Stimulated activated CD8-positive, alpha-beta memory T cell treated with anti-CD3 and anti-CD28 coated beads, Interleukin-15, amount 100 ng/mL, for 24 hours (primary cell): ENCODE measurements around the gene EDA.
"Not testable (repeated sequence)": the region's sequence is repeated elsewhere in the genome, so short reads cannot be mapped to it uniquely, and the experiment has no call there.

Source experiments
- DNase-seq: peaks from one replicate; pipeline ENCODE4 v3.0.0-alpha.2; 2020; ENCODE audit warnings: low read depth

EDA gene

GRCh38 chrX:69959712-69960111 is 343.8 kb downstream of the EDA start:
- DNase-seq: no peak

GRCh38 chrX:69961365-69962072 is 345.6 kb downstream of the EDA start:
- DNase-seq: no peak

DNA sequence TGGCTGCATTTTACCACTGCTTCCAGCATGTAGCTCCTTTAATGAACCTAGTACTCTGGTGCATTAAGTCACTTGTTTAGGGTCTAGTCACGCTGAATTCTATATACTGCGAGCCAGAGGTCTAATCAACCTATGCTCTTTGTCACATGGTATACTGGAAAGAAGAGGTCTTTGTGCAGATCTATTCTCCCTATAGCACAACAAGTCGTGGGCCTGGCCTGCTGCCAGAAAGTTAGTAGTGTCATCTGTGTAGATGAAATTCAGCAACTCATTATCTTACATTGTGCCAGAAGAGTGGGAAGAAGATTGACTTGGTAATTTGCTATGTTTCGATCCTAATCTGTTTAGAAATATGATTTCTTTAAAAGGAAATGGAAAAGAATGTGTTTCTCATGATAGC is 353.0 kb downstream of the EDA start:
- no peak for DNase-seq

GRCh38 chrX:69969460-69969859 is 353.5 kb downstream of the EDA start:
- no peak for DNase-seq

- DNase-seq: no peak
Measured at GRCh38 chrX:69987691-69988090, 371.8 kb downstream of the EDA start.

DNA sequence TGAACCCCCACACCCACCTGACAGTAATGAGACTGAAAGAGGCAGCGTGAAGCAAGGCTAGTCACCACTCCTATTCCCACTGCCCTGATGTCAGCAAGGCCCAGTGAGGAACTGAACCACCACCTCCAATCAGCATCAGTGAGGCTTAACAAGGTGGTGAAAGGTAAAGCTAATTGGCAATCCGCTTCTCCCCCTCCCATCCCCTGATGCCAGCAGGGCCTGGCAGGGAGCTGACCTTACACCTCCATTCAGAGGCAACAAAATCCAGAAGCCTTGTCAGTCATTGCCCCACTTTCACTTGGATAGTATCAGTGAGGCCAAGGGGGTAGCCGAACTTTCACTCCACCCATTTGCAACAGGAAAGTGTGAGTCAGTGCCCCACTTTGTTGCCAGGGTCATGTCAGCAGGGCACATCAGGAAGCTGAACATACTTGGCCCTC is 373.1 kb downstream of the EDA start:
- no peak for DNase-seq

DNA sequence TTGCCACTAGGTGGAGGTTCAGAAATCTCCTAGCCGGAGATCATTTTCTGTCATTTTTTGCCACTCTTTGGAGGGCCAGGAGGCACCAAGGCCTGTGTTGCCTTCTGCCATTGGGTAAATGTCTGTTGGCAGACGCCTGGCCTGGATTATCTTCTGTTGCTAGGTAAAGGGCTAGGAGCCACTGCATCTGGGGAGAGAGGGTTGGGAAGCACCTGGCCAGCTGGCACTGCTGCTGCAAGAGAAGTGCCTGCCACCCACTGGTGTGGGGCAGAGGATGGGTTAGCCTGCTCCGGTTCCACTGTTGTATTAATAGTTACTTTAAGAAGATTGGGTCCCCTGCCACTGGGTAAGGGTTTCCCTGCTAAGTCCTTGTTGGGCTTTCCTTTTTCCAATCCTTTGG is 375.8 kb downstream of the EDA start:
- no peak for DNase-seq

DNA sequence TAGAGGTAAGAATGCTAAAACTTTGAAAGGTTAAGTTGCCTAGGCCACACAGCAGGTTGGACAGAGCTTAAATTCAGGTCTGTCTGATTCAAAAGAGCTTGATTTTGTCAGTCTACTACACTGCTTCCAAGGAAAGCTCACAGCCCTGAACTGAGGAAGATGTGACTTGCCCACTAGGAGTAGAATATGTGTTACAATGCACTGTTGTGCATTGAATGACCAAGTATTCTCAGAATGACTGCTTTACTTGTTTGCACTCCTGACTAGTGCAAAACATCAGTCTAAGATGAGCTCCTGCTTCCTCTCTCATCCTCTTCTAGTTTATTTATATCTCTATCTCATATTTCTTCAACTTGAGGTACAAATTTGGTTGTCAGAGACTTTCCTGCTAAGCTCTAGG is 377.6 kb downstream of the EDA start:
- no peak for DNase-seq

DNA sequence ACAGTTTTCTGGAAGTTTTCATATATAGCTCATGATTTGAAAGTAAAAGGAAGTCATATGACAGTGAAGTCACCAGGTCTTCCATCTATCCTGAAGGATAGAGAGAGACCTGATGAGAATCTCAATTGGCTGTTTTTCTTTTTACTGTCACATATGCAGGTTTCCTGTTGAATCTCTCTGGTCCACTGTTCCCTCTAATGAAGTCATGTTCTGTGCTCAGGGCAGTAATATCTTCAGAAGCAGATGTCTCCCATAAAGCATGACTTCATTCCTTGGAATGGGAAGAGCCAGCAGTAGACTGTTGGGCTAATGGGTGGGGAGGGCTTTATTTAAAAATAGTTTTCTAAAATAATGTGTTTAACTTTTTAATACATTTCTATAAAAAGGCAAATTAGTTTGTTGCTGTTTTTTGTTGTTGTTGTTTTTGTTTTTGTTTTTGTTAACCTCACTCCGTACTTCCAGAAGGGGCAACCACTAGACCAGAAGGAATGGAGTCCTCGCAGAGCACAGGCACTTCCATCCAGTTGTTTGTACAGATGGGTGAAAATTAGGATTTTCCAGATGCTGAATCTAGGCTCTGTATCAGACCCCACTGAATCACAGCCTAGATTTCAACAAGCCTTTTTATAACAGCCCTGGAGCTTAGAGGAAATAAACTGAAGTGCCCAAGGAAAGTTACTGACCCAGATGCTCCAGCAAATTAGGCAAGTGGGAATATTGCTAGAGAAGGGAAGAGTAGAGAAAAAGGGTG is 379.6 kb downstream of the EDA start:
- DNase-seq: no peak

DNA sequence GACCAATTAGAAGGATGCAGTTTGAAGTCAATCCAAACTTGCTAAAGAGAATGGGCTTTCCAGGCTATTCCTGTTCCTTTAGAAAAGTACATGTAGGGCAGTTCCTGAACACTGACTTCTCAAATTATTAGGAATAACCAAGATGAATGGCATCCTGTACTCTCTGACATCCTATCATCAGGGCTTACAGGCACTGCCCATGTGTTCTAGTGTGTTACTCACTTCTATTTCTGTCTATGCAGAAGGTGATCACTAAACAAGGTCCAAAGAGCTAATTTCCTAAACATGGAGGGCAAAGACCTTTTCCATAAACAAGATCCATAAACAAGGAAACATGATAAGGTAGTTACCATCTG is 380.2 kb downstream of the EDA start:
- no peak for DNase-seq

GRCh38 chrX:69998299-69998698 is 382.4 kb downstream of the EDA start:
- not testable (repeated sequence) for DNase-seq

DNA sequence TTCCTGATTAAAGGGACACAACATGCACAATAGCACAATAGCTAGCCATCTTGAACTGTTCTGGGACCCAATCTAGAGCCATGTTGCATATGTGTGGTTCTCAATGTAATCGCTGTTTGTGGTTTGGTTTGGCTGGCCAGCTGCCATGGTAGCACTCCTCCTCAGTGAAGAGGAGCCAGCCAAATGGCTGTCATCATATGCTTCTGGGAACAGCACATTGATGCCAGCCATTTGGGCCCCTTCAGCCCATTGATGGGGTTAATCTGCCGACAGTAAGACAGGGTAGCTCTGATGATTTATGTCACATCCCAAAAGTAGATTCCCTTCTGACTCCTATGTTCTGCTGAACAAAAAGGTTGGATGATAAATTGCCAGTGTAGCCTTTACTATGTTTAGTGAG is 385.4 kb downstream of the EDA start:
- DNase-seq: no peak

DNA sequence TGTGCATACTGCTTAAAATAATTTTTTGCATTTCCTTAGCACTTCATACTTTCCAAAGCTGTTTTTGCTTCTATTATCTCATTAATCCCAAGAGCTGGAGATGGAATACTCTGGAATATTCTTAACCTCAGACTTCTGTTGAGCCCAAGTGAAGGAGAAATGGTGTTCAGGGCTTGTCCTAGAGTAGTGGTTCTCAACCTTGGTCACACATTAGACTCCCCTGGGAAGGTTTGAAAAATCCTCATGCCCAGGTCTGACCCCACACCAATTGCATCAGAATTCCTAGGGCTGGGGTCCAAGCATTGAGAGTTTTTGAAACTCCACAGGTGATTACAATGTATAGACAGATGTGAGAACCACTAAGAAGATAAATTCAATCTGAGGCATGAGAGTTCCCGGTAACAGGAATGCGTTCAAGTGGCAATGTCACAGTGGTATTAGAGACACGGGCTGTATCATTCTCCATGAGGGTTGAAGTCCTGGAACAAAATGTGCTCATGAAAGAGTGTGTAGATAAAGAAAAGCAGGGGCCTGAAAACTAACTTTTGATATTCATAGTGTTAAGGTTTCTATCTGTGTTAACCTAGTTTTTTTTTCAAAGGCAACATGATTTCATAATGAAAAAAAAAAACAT is 385.9 kb downstream of the EDA start:
- no peak for DNase-seq

DNA sequence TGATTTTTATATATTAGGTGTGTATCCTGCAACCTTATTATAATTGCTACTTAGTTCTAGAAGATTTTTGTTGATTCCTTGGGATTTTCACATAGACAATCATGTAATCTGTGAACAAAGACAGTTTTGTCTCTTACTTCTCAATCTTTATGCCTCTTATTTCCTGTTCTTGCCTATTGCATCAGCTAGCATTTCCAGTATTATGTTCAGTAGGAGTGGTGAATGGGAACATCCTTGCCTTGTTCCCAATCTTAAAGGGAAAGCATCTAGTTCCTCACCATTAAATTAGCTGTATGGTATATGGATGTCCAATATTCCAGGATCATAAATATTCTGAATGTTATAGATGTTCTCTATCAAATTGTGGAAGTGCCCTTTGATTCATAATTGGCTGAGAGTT is 392.0 kb downstream of the EDA start:
- no peak for DNase-seq

GRCh38 chrX:70009049-70009448 is 393.1 kb downstream of the EDA start:
- no peak for DNase-seq

GRCh38 chrX:70009970-70010369 is 394.1 kb downstream of the EDA start:
- no peak for DNase-seq

DNA sequence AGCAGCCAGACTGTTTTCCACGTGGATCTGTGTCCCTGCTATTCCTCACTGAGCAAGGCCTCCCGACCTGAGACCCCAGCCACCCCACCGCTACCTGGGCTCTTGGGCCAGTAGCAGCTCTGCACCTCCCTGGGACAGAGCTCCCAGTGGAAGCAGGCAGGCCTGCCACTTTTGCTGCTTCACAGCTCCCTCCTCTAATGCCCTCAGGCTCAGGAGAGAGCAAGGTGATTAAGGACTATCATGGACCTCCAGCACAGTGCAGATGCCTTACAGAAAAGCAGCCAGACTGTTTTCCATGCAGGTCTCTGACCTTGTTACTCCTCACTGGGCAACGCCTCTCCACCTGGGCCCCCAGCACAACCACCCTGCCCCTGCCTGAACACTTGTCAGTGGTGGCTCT is 396.8 kb downstream of the EDA start:
- DNase-seq: no peak

- DNase-seq: no peak
Measured at GRCh38 chrX:70013466-70014381, 397.8 kb downstream of the EDA start.

DNA sequence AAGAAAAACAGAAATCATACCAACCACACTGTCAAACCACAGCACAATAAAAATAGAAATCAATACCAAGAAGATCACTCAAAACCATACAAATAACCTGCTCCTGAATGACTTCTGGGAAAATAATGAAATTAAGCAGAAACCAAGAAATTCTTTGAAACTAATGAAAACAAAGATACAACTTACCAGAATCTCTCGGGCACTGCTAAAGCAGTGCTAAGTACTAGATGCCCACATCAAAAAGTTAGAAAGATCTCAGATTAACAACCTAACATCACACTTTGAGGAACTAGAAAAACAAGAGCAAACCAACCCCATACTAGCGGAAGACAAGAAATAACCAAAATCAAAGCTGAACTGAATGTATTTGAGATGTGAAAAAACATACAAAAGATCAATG is 400.6 kb downstream of the EDA start:
- DNase-seq: no peak

DNA sequence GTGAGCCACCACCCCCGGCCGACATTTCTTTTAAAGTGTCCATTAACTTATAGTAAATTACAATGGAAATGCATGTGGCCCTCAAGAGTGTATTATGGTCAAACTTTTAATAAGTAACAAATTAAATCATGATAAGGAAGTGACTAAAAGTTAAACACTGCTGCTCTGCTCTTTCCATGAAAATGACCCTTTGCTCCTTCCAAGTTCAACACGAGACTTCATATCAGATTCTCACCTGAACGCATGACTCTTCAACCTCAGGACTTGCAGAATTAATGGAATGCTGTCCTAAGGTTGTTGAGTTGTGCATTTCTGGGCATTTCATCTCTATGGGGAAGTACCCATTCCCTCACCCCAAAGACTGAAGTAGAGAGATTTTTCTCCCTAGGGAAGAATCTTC is 406.7 kb downstream of the EDA start:
- DNase-seq: no peak

DNA sequence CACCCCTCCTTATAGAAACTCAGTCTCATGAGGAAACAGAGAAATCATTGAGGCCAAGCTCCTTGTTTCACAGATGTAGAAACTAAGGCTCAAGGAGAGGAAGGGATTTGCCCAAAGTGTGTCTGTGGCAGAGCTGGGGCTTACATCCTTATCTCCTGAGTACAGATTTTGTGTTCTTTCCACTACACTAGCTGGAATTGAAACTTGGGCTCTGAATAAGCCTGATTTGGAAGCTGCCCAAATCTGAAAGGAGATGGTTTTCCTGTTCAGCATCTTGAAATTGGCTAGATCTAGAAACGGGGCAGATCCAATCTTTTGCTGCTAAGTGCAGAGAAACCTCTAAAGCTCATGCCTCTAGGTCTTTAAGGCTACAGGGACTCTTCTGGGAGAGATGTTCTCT is 409.6 kb downstream of the EDA start:
- no peak for DNase-seq

DNA sequence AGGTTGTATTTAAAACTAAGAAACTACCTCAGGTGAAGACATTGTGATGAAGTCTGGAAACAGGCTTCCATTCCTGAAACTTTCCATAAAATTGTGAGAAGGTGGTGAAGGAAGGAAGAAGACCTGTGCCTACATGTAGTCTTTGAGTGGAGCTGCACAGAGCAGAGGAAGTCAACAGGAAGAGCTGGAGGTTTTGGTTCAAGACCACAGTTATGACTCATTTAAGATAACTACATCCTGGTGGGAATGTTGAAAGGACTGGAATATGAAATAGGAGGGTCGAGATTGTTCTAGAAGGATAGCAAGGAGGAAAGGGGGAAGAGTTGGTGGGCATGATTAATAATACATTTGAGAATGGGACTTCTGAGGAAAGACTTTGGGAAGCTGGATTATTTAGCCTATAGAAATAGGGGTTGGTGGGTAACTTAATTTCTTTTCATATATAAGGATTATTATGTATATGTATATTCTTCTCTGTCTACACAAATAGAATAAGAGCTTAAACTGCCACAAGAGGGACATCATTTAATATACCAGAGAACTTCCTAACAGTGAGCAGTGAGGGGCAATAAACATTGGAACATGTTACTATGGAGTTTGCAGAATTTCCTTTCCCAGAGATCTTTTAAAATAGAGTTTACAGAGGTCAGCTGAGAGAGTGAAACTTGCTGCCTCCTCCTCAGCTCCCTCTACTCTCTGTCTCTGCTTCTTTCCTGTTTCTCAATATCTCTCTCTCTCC is 410.4 kb downstream of the EDA start:
- no peak for DNase-seq
